ENCODE measurements around the gene DACH2.
"Not testable (repeated sequence)": the region's sequence is repeated elsewhere in the genome, so short reads cannot be mapped to it uniquely, and the experiment has no call there.

The DACH2 gene

DNA sequence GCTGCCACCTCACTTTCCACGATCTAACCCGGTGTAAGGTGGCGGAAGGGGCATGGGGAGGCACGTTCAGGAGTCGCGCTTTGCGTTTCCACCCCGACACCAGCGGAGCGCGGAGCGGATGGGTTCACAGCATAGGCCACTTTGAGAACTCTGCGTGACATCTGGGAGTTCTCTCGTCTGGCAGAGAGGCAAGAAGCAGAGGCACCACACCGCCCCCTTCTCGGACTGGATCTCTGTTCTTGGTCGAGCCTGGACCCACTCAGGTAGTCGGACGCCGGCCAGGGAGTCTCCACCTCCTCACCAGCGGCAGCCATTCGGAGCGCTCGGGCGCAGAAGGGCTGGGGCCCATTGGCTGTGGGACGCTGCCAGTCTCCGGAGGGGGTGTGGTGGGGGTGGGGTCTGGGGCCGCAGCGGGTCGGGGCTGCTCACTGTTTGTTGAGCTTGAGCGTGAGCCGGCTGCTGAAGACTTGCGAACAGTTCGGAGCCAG, at the start of gene DACH2:
Gene DACH2 (plus strand): TSS at position 428 of the 488 bp plus-strand sequence.
- peak in 3 of 4 experiments; percentile 7 to 31 (median 28) for DNase-seq (ENCODE audit: low read depth in 4 of 4, low spot score in 1 of 4)

DNA sequence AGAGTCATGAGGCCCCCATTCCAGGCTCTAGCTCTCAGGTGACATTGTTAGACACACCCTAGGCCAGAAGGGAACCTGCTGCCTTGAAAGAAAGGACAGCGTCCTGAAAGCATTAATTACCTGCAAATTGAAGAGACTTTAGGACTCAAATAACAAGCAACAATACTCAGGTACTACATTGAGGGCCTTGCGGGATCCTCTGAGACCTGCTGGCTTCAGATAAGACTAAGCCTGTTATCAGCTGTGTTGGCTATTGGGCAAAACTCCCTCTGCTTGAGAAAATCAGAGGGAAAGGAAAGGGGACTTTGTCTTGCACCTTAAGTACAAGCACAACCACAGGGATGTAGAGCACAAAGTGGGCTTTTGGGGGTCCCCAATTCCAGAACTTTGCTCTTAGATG, 45.9 kb upstream of the DACH2 start:
- no peak for DNase-seq (ENCODE audit: low read depth in 4 of 4, low spot score in 1 of 4)

DNA sequence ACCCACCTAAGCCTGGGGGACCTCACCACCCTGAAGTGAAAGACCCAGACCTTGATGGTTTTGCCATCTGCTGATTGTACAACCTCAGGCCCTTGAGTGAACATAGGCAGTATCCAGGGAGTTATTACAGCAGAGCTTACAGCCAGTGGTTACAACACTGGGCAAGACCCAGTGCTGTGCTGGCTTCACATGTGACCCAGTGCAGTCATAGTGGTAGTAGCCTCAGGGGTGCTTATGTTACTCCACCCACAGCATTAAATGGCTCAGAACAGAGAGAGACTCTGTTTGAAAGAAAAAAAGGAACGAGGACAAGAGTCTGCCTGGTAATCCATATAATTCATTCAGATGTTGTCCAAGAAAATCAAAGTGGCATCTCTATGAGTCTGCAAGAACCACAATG, 45.2 kb upstream of the DACH2 start:
- DNase-seq (ENCODE audit: low read depth in 4 of 4, low spot score in 1 of 4): no peak

DNA sequence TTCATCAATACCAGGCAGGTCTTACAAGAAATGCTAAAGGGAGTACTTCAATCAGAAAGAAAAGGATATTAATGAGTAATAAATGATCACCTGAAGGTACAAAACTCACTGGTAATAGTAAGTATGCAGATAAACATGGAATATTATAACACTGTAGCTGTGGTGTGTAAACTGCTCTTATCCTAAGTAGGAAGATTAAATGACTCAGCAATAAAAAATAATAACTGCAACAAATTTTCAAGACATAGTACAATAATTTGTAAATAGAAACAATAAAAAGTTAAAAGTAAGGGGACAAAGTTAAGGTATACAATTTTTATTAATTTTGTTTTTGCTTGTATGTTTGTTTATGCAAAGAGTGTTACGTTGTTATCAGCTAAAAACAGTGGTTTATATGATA, 43.7 kb upstream of the DACH2 start:
- DNase-seq (ENCODE audit: low read depth in 4 of 4, low spot score in 1 of 4): no peak

DNA sequence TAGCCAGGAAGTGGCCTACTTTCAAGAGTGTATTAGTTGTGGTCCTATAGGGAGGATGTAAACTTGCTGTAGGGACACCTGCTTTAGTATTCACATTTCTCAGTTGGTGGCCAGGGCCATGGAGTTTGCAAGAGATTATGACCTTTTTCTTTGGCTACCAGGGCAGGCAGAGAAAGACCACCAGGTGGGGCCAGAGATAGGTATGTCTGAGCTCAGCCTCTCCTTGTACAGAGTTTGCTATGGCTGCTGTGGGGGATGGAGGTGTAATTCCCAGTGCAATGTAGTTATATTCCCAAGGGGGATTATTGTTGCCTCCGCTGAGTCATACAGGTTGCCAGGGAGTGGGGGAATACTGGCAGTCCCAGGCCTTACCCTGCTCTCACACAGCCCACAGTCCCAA, 26.3 kb upstream of the DACH2 start:
- no peak for DNase-seq (ENCODE audit: low read depth in 4 of 4, low spot score in 1 of 4)

DNA sequence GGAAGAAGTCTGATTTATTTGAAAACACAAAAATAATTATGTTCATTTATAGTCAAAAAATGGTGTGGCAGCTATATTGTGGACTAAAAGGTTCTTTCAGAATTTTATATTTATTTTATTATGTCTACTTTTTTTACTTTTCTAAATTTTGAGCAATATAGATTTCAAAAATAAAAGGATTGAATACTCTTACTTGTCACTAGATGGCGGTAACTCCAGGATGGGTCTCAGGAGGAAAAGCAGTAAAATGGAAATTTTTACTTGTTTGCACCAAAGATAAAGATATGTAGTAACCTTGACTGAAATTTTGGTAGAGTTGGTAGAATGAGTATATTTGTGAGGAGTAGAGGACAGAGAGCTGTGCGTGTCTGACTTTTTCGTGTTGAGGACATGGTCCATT, 14.5 kb upstream of the DACH2 start:
- DNase-seq (ENCODE audit: low read depth in 4 of 4, low spot score in 1 of 4): no peak

DNA sequence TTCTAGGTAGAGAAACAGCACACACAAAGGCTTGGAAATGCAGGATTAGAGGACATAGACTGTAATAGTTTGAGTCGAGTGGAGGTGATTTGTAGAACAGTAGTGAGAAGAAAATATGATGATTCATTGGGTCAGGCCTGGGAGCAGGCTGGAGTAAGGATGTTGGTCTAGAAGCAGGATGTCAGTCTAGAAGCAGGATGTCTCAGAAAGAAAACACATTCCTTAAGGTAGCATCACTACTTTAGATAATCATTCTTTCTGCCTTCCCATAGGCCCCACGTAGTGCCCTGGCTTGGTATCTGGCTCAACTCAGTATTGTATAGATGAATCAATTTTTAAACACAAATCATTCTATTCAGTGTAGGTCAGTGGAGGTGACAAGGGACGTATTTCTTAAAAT, 11.2 kb upstream of the DACH2 start:
- DNase-seq (ENCODE audit: low read depth in 4 of 4, low spot score in 1 of 4): no peak

DNA sequence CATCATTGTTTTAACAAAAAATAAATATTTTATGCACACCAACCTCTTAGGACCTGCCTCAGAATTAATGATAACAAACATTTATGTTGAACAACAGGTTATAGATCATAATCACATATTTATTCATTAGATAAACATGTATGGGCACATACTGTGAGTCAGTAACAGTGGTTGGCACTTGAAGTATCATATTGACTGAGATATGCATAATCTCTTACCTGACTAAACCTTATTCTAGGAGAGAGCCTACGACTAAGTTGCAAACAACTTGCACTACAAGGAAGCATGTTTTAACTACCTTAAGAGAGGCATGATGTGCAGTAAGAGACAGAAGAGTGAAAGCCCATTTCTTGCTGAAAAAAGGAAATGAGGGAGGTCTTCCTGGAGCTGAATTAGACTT, 6.5 kb upstream of the DACH2 start:
- no peak for DNase-seq (ENCODE audit: low read depth in 4 of 4, low spot score in 1 of 4)

DNA sequence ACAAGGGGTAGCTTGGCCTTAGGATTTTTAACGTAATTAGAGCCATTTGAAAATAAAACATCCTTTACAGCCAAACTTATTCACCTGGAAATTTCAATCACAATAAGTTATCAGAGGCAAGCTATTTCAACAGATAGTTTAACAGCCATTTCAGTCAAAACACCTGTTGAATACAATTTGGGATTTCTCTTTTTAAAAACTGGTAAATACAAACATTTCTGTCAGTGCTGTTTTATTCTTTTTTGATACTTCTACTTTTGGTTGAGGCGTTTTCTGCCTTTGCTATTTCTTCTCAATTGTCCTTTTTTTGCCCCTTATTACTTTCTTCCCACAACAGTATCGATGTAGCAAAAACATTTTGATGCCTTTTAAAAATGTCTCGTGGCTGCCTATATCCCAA, 2.1 kb upstream of the DACH2 start:
- no peak for DNase-seq (ENCODE audit: low read depth in 4 of 4, low spot score in 1 of 4)

DNA sequence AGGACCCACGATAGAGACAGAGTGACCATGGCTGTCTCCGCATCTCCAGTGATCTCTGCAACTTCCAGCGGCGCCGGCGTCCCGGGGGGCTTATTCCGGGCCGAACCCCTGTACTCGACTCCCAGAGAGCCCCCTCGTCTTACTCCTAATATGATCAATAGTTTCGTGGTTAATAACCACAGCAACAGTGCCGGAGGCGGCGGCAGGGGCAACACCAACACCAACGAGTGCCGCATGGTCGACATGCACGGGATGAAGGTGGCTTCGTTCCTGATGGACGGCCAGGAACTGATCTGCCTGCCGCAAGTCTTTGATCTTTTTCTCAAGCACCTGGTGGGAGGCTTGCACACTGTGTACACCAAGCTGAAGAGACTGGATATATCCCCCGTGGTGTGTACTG, 343 bp downstream of the DACH2 start:
- DNase-seq (ENCODE audit: low read depth in 4 of 4, low spot score in 1 of 4): no peak

DNA sequence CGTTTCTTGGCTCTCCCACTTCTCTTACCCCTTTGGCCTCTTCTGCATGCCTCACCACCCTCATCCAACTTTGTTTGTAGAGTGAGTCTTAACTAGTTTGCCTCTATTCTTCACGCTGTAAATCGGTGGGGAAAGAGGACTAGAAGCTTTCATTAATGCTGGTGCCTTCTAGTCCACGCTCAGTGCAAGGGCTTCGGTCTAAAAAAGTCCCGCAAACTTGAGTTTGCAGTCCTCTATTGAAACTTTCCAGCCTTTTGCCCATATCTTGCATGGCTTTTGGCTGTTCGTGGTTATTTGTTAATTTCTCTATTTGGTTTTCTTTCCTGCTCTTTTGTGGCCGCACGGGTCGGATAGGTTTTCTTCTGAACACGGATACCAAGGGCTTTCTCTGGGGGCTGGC, 868 bp downstream of the DACH2 start:
- DNase-seq (ENCODE audit: low read depth in 4 of 4, low spot score in 1 of 4): no peak

DNA sequence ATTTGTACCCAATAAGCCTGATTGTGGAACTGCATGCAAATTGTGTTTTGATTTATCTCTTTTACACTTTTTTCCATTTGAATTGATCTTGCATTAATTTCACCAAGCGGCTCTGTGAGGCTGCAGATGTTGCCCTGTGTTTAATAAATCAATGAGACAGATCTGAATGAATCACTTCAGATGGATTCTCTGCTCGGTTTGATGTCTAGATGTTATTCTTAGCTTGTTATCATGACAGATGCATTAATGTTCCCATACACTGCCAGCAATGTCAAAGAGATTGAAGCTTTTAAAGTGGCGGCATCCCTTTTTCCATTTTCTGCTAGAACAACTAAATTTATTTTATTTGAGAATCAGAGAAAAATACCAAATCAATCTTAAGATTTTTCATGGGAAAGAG, 6.3 kb downstream of the DACH2 start:
- DNase-seq (ENCODE audit: low read depth in 4 of 4, low spot score in 1 of 4): no peak

DNA sequence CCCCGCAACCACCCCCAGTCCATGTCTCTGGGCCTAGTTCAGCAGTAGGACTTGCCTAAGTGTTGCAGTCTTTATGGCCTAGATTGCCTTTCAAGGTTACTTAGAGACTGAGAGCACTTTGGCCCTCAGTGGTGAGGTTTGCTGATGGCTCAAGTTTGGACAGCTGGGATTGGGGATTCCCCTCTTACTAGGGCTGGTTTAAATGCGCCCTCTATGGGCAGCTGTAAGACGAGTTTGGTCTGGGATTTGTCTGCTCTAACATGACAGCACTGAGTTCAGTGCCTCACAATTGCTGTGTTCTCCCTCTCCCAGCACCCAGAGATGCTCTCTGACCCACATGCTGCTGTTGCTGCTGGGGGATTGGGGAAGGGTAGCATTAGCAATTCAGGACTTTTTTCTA, 23.1 kb downstream of the DACH2 start:
- no peak for DNase-seq (ENCODE audit: low read depth in 4 of 4, low spot score in 1 of 4)

DNA sequence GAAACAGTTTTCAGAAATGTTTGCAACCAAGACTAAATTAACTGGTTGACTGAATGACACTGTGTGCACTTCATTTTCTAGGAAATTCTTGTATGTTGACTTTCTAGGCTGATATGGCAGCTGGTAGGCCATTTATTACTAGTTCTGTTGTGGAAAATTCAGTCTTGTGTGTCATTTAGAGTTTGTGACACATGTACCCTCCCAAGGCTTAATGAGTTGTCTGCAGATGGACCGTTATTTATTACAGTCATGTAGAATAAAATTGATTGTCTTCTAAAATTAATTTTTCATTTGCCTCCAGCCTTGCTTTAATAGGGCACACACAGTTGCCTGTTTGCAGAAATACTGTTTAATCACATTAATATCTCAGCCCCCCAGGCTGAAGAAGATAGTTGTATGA, 30.7 kb downstream of the DACH2 start:
- DNase-seq (ENCODE audit: low read depth in 4 of 4, low spot score in 1 of 4): no peak

DNA sequence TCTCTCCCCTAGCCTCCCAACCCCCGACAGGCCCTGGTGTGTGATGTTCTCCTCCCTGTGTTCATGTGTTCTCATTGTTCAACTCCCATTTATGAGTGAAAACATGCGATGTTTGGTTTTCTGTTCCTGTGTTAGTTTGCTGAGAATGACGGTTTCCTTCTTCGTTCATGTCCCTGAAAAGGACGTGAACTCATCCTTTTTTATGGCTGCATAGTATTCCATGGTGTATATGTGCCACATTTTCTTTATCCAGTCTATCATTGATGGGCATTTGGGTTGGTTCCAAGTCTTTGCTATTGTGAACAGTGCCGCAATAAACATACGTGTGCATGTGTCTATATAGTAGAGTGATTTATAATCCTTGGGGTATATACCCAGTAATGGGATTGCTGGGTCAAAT, 33.1 kb downstream of the DACH2 start:
- DNase-seq (ENCODE audit: low read depth in 4 of 4, low spot score in 1 of 4): not testable (repeated sequence)

DNA sequence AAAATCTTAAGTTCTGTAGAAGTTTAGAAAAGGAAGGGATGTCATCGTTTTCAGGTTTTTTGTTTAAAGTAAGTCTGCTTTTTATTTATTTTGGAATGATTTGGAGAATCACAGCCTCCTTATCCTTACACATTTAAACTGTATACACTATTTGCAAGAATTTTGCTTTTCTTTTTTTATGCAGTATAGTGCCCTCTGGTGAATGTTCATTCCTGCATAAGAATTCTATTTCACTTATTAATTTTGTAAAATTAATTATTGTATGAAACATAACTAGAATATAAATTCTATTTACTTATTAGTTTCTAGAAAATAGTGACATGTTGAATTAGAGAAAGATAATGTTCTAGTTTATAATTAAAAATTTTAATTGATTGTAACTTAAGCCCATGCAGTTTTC, 44.6 kb downstream of the DACH2 start:
- DNase-seq (ENCODE audit: low read depth in 4 of 4, low spot score in 1 of 4): no peak

DNA sequence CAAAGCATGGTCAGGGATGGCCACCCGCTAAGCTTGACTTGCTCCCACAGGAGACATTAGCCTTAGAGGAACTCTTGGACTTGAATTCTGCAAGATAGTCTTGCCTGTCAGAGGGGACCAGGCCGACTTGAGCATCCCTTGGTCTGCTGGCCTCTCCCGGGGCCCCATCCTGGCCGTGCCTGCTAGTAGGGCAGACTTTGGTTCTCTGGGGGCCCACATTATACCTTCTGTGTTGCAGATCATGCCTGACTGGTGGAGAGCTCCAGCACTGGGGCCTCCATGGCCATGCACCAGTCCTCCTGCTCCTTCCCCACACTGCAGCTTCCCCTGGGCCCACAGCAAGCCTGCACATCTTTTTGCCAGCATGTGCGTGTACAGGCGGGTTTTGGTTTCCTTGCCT, 46.5 kb downstream of the DACH2 start:
- DNase-seq (ENCODE audit: low read depth in 4 of 4, low spot score in 1 of 4): no peak

DNA sequence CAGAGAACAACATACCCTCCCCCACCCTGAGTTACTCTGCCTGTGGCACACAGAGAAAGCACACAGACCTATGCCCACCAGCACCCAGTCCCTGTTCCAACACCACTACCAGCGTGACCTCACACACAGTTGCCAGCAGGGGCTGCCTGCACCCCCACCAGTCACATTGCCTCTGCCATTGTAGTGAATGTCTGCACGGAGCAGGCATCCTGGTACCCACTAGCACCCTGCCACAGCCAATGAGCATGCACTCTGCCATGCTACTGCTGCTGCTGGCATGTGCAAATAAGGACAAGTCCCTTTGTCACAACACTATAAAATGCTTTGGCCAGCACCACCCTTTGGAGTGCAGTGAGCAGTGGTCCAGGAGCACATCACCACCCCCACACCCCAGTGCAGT, 47.1 kb downstream of the DACH2 start:
- no peak for DNase-seq (ENCODE audit: low read depth in 4 of 4, low spot score in 1 of 4)

DNA sequence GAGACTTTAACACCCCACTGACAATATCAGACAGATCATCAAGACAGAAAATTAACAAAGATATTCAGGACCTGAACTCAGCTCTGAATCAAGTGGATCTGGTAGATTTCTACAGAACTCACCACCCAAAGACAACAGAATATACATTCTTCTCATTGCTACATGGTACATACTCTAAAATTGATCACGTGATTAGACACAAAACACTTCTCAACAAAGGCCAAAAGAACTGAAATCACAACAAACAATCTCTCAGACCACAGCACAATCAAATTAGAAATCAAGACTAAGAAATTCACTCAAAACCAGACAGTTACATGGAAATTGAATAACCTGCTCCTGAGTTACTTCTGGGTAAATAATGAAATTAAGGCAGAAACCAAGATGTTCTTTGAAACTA, 49.6 kb downstream of the DACH2 start:
- DNase-seq (ENCODE audit: low read depth in 4 of 4, low spot score in 1 of 4): no peak

DNA sequence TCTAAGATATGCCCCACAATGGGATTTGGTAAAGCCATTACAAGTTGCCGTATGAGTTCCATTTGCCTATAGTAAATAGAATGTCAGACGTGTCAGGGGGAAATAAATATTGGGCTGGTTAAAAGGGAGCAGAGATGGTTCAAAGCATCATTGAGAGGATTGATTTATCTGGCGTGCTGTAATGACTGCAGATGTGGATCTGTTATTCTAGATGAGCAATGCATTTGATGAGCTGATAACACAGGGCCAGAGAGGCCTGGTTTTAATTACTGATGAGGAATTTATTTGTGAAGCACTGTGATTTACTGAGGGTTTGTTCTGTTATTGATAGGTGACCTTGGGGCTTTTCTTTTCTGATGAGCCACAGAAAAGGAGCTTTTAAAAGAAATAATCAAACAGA, 62.5 kb downstream of the DACH2 start:
- no peak for DNase-seq (ENCODE audit: low read depth in 4 of 4, low spot score in 1 of 4)

DNA sequence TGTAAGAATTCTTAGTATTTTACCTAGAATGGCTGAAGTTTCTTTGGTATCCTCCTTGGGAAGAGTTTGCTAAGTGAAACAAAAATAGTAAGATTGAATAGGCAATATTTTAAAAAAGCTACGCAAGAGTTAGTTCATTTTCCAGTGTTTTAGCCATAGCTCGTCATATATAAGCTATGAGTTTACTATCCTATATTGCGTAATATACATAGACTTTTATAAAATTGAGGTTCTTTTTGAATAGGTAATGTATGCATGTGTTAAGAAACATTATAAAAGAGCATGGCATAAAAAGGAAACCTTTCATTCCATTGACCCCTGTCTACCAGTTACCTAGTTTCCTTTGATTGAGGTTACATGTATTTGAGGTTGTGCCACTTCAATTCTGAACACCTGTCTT, 67.0 kb downstream of the DACH2 start:
- no peak for DNase-seq (ENCODE audit: low read depth in 4 of 4, low spot score in 1 of 4)

DNA sequence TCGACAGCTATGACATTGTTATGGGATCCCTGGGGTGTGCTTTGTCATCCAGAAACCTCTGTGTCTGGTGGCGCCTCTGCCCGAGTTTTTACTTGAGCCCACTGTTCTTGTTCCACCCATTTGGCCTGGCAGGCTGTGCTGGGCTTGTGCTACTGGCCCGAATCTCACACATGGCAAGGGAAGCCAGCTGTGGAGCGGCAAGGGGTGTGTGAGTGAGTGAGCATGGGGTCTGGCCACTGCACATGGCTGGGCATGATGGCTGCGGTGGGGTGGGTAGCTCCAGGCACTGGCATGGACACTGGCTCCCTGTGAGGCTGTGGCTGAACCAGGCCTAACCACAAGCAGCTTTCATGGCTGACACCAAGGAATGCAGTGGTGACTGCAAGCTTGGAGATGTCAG, 89.2 kb downstream of the DACH2 start:
- no peak for DNase-seq (ENCODE audit: low read depth in 4 of 4, low spot score in 1 of 4)

DNA sequence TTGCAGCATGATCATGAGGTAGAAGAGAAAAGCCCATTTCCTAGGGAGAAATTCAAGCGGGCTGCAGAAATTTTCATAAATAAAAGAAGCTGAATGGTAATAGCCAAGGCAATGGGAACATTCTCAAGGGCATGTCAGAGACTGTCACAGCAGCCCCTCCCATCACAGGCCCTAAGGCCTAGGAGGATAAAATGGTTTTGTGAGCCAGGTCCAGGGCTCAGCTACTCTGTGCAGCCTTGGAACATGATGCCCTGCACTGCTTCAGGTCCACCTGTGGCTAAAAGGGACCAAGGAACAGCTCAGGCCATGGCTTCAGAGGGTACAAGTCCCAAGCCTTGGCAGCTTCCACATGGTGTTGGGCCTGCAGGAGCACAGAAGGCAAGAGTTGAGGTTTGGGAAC, 93.3 kb downstream of the DACH2 start:
- DNase-seq (ENCODE audit: low read depth in 4 of 4, low spot score in 1 of 4): no peak

DNA sequence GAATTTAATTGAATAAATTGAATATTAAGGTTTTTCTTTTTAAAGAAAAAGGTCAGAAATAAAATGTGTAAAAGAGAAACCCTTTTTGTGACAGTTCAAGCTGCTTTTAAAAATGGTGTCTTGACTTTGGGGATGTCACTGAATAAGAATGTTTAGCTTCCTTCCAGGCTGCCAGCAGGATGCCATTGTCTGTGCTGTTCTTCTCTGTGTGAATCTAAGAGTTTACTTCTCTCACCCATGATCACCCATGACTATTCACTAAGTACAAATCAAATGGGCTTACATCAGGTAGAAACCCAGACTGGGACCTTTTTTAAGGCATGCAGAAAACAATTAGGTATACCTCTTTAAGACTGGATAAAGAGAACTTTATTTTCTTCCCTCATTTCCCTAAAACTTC, 115.3 kb downstream of the DACH2 start:
- no peak for DNase-seq (ENCODE audit: low read depth in 4 of 4, low spot score in 1 of 4)

All from stimulated activated CD4-positive, alpha-beta T cell treated with anti-CD3 and anti-CD28 coated beads, Interleukin-1b, Interleukin-23, amount 100 ng/mL, for 24 hours (primary cell).